Esophagus muscularis mucosa (tissue), 3 donors: ENCODE results near the gene FANK1.

ENCODE experiments used
- POLR2A ChIP-seq: fragments of 450-650 bp; IDR thresholded peaks from one replicate; pipeline ENCODE4 v1.6.1; 2017; ENCODE audit warnings: antibody characterized with exemption, moderate library complexity, mild to moderate bottlenecking, low read depth
- TF ChIP-seq, protein P1 (sequence below), 3 experiments: fragments of 200-600 bp in 2 of 3; fragments of 450-650 bp in 1 of 3; sonication (generic) in 2 of 3; IDR thresholded peaks; one replicate each; pipeline ENCODE4 v1.5.1; 2017 to 2019; ENCODE audit warnings: antibody characterized with exemption in 3 of 3, mild to moderate bottlenecking in 2 of 3, moderate library complexity in 1 of 3

DNA sequence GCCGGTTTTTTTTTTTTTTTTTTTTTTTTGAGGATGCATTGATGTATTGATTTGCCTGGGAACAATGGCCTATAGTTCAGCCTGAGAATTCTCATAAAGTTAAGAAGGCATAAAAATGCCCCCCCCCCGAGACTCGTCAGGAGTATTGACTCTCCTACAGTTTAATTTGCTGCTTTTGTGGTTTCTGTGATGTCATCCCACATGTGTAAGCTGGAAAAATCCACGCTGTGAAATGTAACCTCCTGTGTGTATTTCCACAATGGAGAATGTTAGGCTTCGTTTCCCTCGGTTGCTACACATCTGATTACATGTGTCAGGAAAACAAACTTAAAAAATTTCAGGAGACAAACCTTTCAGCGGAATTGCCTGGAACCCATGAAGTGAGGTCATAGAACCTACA lies 117.9 kb downstream of the FANK1 start:
- TF ChIP-seq, protein P1, sequence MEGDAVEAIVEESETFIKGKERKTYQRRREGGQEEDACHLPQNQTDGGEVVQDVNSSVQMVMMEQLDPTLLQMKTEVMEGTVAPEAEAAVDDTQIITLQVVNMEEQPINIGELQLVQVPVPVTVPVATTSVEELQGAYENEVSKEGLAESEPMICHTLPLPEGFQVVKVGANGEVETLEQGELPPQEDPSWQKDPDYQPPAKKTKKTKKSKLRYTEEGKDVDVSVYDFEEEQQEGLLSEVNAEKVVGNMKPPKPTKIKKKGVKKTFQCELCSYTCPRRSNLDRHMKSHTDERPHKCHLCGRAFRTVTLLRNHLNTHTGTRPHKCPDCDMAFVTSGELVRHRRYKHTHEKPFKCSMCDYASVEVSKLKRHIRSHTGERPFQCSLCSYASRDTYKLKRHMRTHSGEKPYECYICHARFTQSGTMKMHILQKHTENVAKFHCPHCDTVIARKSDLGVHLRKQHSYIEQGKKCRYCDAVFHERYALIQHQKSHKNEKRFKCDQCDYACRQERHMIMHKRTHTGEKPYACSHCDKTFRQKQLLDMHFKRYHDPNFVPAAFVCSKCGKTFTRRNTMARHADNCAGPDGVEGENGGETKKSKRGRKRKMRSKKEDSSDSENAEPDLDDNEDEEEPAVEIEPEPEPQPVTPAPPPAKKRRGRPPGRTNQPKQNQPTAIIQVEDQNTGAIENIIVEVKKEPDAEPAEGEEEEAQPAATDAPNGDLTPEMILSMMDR (IDR thresholded peaks at IDR 0.05) = no peak
- no peak for TF ChIP-seq POLR2A
